HepG2 (cell line): Measurements from ENCODE around the gene MAP3K14. TPM values are rescaled to one million over a fixed set of nuclear protein-coding genes. Genes with fewer than 3 reads are reported as not detected.

Experiments used
- ATAC-seq: fragments of 200-7000 bp; cut with Tn5 transposase; 3 replicates; pipeline ENCODE4 v1.9.1; 2020; ENCODE audit warnings: mild to moderate bottlenecking, moderate library complexity
- BruUV-seq: library from RNA; stranded (reverse); fragments of 400-500 nt; replicated peaks from 2 replicates; lab custom pipeline; 2021; lab: Mats Ljungman, UMichigan
- CTCF ChIA-PET: fragments of 300-600 bp; formaldehyde crosslinking; extraction: SDS; loops from one replicate; lab custom pipeline; 2021; ENCODE audit warnings: low total read pairs, inconsistent platforms, low intra/inter-chr PET ratio; lab: Yijun Ruan, JAX
- POLR2A ChIA-PET: fragments of 350-600 bp; sonication (Branson Sonifier 250); formaldehyde crosslinking; loops from one replicate; lab custom pipeline; 2020; ENCODE audit warnings: antibody characterized with exemption, inconsistent platforms; lab: Yijun Ruan, JAX
- DNase-seq: peaks from one replicate; pipeline ENCODE4 v3.0.0-alpha.2; 2015; ENCODE audit warnings: low spot score
- FAIRE-seq: peaks from 3 replicates; lab custom pipeline; 2011; peaks lifted over from hg19 to GRCh38; lab: Jason Lieb, UNC
- H2AFZ ChIP-seq: one replicate; pipeline ENCODE4 v1.6.1; 2011; ENCODE audit warnings: low read length, inconsistent platforms
- H3K27ac ChIP-seq: fragments of 300-600 bp; 3 replicates; pipeline ENCODE4 v1.8.0; 2011; ENCODE audit warnings: mixed run types, mild to moderate bottlenecking, mixed read lengths, low read length, inconsistent platforms; ENCODE audit not compliant: insufficient read depth; ENCODE audit errors: extremely low read length
- H3K27me3 ChIP-seq, 2 experiments: fragments of 200-600 bp in 1 of 2; 2 replicates in 1 of 2; 3 replicates in 1 of 2; pipeline versions ENCODE4 v1.6.0 to v1.8.0; 2011; ENCODE audit warnings: low read length in 2 of 2, mild to moderate bottlenecking in 2 of 2, moderate library complexity in 2 of 2, inconsistent platforms in 1 of 2; ENCODE audit not compliant: insufficient read depth in 2 of 2, control insufficient read depth in 1 of 2
- H3K36me3 ChIP-seq, 2 experiments: fragments of 200-600 bp in 1 of 2; replicated peaks in 1 of 2; 2 replicates in 1 of 2; 3 replicates in 1 of 2; pipeline versions ENCODE4 v1.5.1 to v1.8.0; 2011; ENCODE audit warnings: low read length in 2 of 2, inconsistent platforms in 1 of 2; ENCODE audit not compliant: insufficient read depth in 2 of 2, control insufficient read depth in 1 of 2
- H3K4me1 ChIP-seq: 2 replicates; pipeline ENCODE4 v1.5.1; 2012; ENCODE audit warnings: low read length, inconsistent platforms; ENCODE audit not compliant: insufficient read depth
- H3K4me2 ChIP-seq: 2 replicates; pipeline ENCODE4 v1.6.0; 2011; ENCODE audit warnings: low read depth, low read length, inconsistent platforms
- H3K4me3 ChIP-seq, 3 experiments: fragments of 200-600 bp in 1 of 3; sonication (generic), shearing (Covaris generic) in 1 of 3; replicated peaks in 1 of 3; 2 replicates each; pipeline ENCODE4 v1.5.1; 2011 to 2016; ENCODE audit warnings: low read length in 3 of 3, inconsistent platforms in 2 of 3, low read depth in 2 of 3, mild to moderate bottlenecking in 2 of 3, control low read depth in 1 of 3, mixed read lengths in 1 of 3; ENCODE audit not compliant: insufficient read depth in 1 of 3
- H3K79me2 ChIP-seq: one replicate; pipeline ENCODE4 v1.6.1; 2011; ENCODE audit warnings: low read length, inconsistent platforms; ENCODE audit not compliant: insufficient read depth
- H3K9ac ChIP-seq: 2 replicates; pipeline ENCODE4 v1.6.0; 2011; ENCODE audit warnings: mild to moderate bottlenecking, low read depth, low read length, inconsistent platforms; ENCODE audit not compliant: insufficient read depth
- H3K9me3 ChIP-seq: 2 replicates; pipeline ENCODE4 v1.5.1; 2012; ENCODE audit warnings: mild to moderate bottlenecking, low read length
- H4K20me1 ChIP-seq: 2 replicates; pipeline ENCODE4 v1.6.0; 2011; ENCODE audit warnings: inconsistent platforms, mild to moderate bottlenecking, low read length, moderate library complexity; ENCODE audit not compliant: insufficient read depth
- ELF3 ChIP-seq: IDR thresholded peaks from 2 replicates; pipeline ENCODE4 v1.6.1; 2016; ENCODE audit warnings: missing genetic modification reagents, missing compliant biosample characterization
- KDM5A ChIP-seq: fragments of 200-600 bp; sonication (generic); IDR thresholded peaks from 2 replicates; pipeline ENCODE4 v1.7.0; 2018; ENCODE audit warnings: antibody characterized with exemption, mild to moderate bottlenecking, low read length, borderline replicate concordance
- NPAS2 ChIP-seq: sonication (generic); formaldehyde crosslinking; IDR thresholded peaks from 2 replicates; pipeline ENCODE4 v1.8.0; 2022; ENCODE audit warnings: mild to moderate bottlenecking, missing genetic modification reagents, borderline replicate concordance
- NR2C2 ChIP-seq: sonication (generic); formaldehyde crosslinking; IDR thresholded peaks from 2 replicates; pipeline ENCODE4 v1.4.0; 2020; ENCODE audit warnings: missing genetic modification reagents, mild to moderate bottlenecking, moderate library complexity, borderline replicate concordance
- SIN3A ChIP-seq: IDR thresholded peaks from 2 replicates; pipeline ENCODE4 v1.6.1; 2011; ENCODE audit warnings: low read depth, mild to moderate bottlenecking, control low read depth, low read length, borderline replicate concordance
- SRY ChIP-seq: sonication (generic); formaldehyde crosslinking; IDR thresholded peaks from 2 replicates; pipeline ENCODE4 v1.8.0; 2022; ENCODE audit warnings: mild to moderate bottlenecking, missing genetic modification reagents
- TFDP2 ChIP-seq: sonication (generic); formaldehyde crosslinking; IDR thresholded peaks from 2 replicates; pipeline ENCODE4 v1.4.0; 2020; ENCODE audit warnings: missing genetic modification reagents
- U2AF1 ChIP-seq: fragments of 200-400 bp; formaldehyde crosslinking; optimal IDR thresholded peaks from 2 replicates; pipeline ENCODE3; 2017; ENCODE audit warnings: mild to moderate bottlenecking, low read depth, low read length
- XBP1 ChIP-seq: sonication (generic); formaldehyde crosslinking; IDR thresholded peaks from 2 replicates; pipeline ENCODE4 v1.5.0; 2020; ENCODE audit warnings: missing genetic modification reagents
- ZBTB38 ChIP-seq: sonication (generic); formaldehyde crosslinking; IDR thresholded peaks from 2 replicates; pipeline ENCODE4 v1.5.1; 2020; ENCODE audit warnings: mild to moderate bottlenecking, missing genetic modification reagents
- ZC3H13 ChIP-seq: sonication (generic); formaldehyde crosslinking; IDR thresholded peaks from 2 replicates; pipeline ENCODE4 v1.8.1; 2023; ENCODE audit warnings: mild to moderate bottlenecking, missing genetic modification reagents, moderate library complexity
- ZNF550 ChIP-seq: sonication (generic); formaldehyde crosslinking; IDR thresholded peaks from 2 replicates; pipeline ENCODE4 v1.4.0; 2020; ENCODE audit warnings: mild to moderate bottlenecking, missing genetic modification reagents, borderline replicate concordance
- ZNF589 ChIP-seq: sonication (generic); formaldehyde crosslinking; conservative IDR thresholded peaks from 2 replicates; pipeline ENCODE4 v1.8.0; 2022; ENCODE audit warnings: mild to moderate bottlenecking, moderate library complexity, missing genetic modification reagents
- WGBS: methylation state at CpG from one replicate; pipeline ENCODE4 v1.1.6; 2017; ENCODE audit warnings: low lambda C conversion rate; 5-methylcytosine and 5-hydroxymethylcytosine counted together
- in situ Hi-C: cut with HindIII; loops from 2 replicates; pipeline ENCODE4 v1.10.0; 2017; ENCODE audit warnings: low pct_unique_long_range_greater_than_20kb; ENCODE audit not compliant: extremely low pct_ligation_motif_present
- intact Hi-C: fragments of 100-400 bp; cut with micrococcal nuclease; formaldehyde crosslinking; loops from one replicate; pipeline ENCODE4 v1.10.0; 2022; ENCODE audit not compliant: unreplicated experiment
- polyA plus RNA-seq, 8 experiments: library from polyadenylated mRNA; depleted of rRNA in 3 of 8; stranded (reverse) in 7 of 8; unstranded in 1 of 8; fragments of >200 nt; fragmentation: Illumina TruSeq in 4 of 8; extraction: Trizol in 4 of 8; gene quantifications; 2 replicates each; pipeline versions ENCODE4 v1.2.1 to v1.2.3, GENCODE V29; 2011 to 2016; ENCODE audit warnings: low read depth in 4 of 8, missing spikeins in 1 of 8, mixed read lengths in 1 of 8; ENCODE audit not compliant: insufficient read depth in 1 of 8
- total RNA-seq, 5 experiments: library from RNA; depleted of rRNA; stranded (reverse); fragments of >200 nt; fragmentation: Illumina TruSeq; extraction: Trizol; gene quantifications; 2 replicates each; pipeline ENCODE4 v1.2.3, GENCODE V29; 2016; ENCODE audit warnings: low read depth in 1 of 5
- TF ChIP-seq, protein P1 (sequence below): sonication (generic); formaldehyde crosslinking; IDR thresholded peaks from 2 replicates; pipeline ENCODE4 v1.5.0; 2020; ENCODE audit warnings: missing genetic modification reagents
- TF ChIP-seq, protein P2 (sequence below): sonication (generic); formaldehyde crosslinking; IDR thresholded peaks from 2 replicates; pipeline ENCODE4 v1.4.0; 2020; ENCODE audit warnings: mild to moderate bottlenecking, missing genetic modification reagents
- TF ChIP-seq, protein P3 (sequence below): sonication (generic); formaldehyde crosslinking; IDR thresholded peaks from 2 replicates; pipeline ENCODE4 v1.4.0; 2020; ENCODE audit warnings: mild to moderate bottlenecking, missing genetic modification reagents

MAP3K14 gene
- total and polyA plus RNA-seq, 2 of the 13 experiments (the other 11 are each of a cell fraction or from before 2014, with no cell fraction given) = 2.6 TPM

- peak; percentile 65 for ATAC-seq
- CTCF ChIA-PET = interaction anchor here (1.2 kb wide), 1 partner anchor 92 kb away, joined by 3 read pairs; no protein-coding TSS in a partner anchor
- WGBS = 48% methylated on average over 10 of the region's 10 CpGs
- peaks cover 4 to 18% of the 10 kb centered on the region in 2 experiments for H3K36me3 ChIP-seq
- H3K27me3 ChIP-seq = no peaks in the 10 kb centered on the region
- H2AFZ ChIP-seq = no peak overlapping the region
- intact Hi-C loops = no loop called here
- peaks cover 19% of the 10 kb centered on the region for H3K79me2 ChIP-seq
- H3K9me3 ChIP-seq = no peaks in the 10 kb centered on the region
- peaks cover 27% of the 10 kb centered on the region for H3K4me1 ChIP-seq
- no TSS peak for BruUV-seq
- H4K20me1 ChIP-seq = no peaks in the 10 kb centered on the region
- H3K9ac ChIP-seq = no peak overlapping the region
- peak overlapping the region; percentile 30 for H3K27ac ChIP-seq
- peak overlapping the region; percentile 38 for H3K4me2 ChIP-seq
- peak; percentile 81 for FAIRE-seq
- peak; percentile 58 for DNase-seq
- in situ Hi-C loops = no loop called here
- POLR2A ChIA-PET = interaction anchor here (1.0 to 4.5 kb wide), 6 partner anchors 13 to 144 kb away, joined by 3 to 28 read pairs (median 4); partner anchors contain the start of gene MAP3K14
- H3K4me3 ChIP-seq = no peak overlapping the region
- TF ChIP-seq XBP1 (no peak), ZNF550 (CRISPR knock-in tag) (no peak), ZNF589 (no peak), ZC3H13 (no peak), NPAS2 (CRISPR knock-in tag) (no peak), SIN3A (no peak), KDM5A (no peak), ELF3 (no peak), U2AF1 (peak; percentile 65), NR2C2 (peak; percentile 64), SRY (CRISPR knock-in tag) (no peak), ZBTB38 (CRISPR knock-in tag) (peak; percentile 8; the same call in 1 of the 2 replicates), TFDP2 (CRISPR knock-in tag) (0 out of 2 replicates have a peak, but pooled peaks have one; percentile 18)
- TF ChIP-seq, protein P1, sequence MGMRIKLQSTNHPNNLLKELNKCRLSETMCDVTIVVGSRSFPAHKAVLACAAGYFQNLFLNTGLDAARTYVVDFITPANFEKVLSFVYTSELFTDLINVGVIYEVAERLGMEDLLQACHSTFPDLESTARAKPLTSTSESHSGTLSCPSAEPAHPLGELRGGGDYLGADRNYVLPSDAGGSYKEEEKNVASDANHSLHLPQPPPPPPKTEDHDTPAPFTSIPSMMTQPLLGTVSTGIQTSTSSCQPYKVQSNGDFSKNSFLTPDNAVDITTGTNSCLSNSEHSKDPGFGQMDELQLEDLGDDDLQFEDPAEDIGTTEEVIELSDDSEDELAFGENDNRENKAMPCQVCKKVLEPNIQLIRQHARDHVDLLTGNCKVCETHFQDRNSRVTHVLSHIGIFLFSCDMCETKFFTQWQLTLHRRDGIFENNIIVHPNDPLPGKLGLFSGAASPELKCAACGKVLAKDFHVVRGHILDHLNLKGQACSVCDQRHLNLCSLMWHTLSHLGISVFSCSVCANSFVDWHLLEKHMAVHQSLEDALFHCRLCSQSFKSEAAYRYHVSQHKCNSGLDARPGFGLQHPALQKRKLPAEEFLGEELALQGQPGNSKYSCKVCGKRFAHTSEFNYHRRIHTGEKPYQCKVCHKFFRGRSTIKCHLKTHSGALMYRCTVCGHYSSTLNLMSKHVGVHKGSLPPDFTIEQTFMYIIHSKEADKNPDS (CRISPR knock-in tag) = no peak
- TF ChIP-seq, protein P2, sequence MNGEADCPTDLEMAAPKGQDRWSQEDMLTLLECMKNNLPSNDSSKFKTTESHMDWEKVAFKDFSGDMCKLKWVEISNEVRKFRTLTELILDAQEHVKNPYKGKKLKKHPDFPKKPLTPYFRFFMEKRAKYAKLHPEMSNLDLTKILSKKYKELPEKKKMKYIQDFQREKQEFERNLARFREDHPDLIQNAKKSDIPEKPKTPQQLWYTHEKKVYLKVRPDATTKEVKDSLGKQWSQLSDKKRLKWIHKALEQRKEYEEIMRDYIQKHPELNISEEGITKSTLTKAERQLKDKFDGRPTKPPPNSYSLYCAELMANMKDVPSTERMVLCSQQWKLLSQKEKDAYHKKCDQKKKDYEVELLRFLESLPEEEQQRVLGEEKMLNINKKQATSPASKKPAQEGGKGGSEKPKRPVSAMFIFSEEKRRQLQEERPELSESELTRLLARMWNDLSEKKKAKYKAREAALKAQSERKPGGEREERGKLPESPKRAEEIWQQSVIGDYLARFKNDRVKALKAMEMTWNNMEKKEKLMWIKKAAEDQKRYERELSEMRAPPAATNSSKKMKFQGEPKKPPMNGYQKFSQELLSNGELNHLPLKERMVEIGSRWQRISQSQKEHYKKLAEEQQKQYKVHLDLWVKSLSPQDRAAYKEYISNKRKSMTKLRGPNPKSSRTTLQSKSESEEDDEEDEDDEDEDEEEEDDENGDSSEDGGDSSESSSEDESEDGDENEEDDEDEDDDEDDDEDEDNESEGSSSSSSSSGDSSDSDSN (CRISPR knock-in tag) = peak; percentile 24; the same call in 1 of the 2 replicates
- TF ChIP-seq, protein P3, sequence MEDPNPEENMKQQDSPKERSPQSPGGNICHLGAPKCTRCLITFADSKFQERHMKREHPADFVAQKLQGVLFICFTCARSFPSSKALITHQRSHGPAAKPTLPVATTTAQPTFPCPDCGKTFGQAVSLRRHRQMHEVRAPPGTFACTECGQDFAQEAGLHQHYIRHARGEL (CRISPR knock-in tag) = peak; percentile 61; the same call in 1 of the 2 replicates
Observed at GRCh38 chr17:45293413-45294211, 23.2 kb downstream of the MAP3K14 start.
